OCI-LY1 (cell line): ENCODE data around the gene EDA.

Experiments
- EZH2 ChIP-seq: fragments of 200-600 bp; sonication (generic), shearing (Covaris generic); IDR thresholded peaks from 2 replicates; pipeline ENCODE4 v1.8.0; 2017; ENCODE audit warnings: borderline replicate concordance, mixed run types, mild to moderate bottlenecking, antibody characterized with exemption, low read length, moderate library complexity, mixed read lengths
- TF ChIP-seq, protein P1 (sequence below): fragments of 200-600 bp; sonication (generic), shearing (Covaris generic); IDR thresholded peaks from 2 replicates; pipeline ENCODE4 v1.5.1; 2017; ENCODE audit warnings: mild to moderate bottlenecking, antibody characterized with exemption, low read length, moderate library complexity, mixed read lengths

DNA sequence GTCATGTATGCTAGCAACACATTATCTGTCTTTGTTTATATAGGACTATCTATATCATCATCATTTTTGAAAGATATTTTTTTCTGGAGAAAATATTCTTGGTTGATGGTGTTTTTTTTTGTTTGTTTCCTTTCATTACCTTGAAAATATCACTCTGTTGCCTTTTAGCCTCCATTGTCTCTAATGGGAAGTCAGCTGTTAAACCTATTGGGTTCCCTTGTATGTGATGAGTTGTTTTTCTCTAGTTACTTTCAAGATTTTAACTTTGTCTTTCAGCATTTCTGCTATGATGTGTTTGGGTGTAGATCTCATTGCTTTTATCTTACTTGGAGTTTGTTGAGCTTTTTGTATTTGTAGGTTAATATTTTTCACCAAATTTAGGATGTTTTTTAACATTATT lies 124.4 kb downstream of the EDA start:
- TF ChIP-seq, protein P1, sequence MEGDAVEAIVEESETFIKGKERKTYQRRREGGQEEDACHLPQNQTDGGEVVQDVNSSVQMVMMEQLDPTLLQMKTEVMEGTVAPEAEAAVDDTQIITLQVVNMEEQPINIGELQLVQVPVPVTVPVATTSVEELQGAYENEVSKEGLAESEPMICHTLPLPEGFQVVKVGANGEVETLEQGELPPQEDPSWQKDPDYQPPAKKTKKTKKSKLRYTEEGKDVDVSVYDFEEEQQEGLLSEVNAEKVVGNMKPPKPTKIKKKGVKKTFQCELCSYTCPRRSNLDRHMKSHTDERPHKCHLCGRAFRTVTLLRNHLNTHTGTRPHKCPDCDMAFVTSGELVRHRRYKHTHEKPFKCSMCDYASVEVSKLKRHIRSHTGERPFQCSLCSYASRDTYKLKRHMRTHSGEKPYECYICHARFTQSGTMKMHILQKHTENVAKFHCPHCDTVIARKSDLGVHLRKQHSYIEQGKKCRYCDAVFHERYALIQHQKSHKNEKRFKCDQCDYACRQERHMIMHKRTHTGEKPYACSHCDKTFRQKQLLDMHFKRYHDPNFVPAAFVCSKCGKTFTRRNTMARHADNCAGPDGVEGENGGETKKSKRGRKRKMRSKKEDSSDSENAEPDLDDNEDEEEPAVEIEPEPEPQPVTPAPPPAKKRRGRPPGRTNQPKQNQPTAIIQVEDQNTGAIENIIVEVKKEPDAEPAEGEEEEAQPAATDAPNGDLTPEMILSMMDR: no peak
- no peak for TF ChIP-seq EZH2
